K562 (cell line): Measurements from ENCODE around the gene LTBP2. TPM values are rescaled to one million over a fixed set of nuclear protein-coding genes. Genes with fewer than 3 reads are reported as not detected.

ENCODE experiments used
- CREB1 ChIP-seq, 2 experiments: sonication (generic) in 1 of 2; formaldehyde crosslinking in 1 of 2; IDR thresholded peaks; 2 replicates each; pipeline versions ENCODE4 v1.6.1 to v1.8.0; 2012 to 2022; ENCODE audit warnings: inconsistent platforms in 1 of 2, mild to moderate bottlenecking in 1 of 2, missing genetic modification reagents in 1 of 2, moderate library complexity in 1 of 2
- CXXC5 ChIP-seq: fragments of 250-450 bp; sonication (Bioruptor Pico); IDR thresholded peaks from 2 replicates; pipeline ENCODE4 v1.8.0; 2022; ENCODE audit warnings: inconsistent platforms, mild to moderate bottlenecking, moderate library complexity
- DPF2 ChIP-seq: fragments of 450-650 bp; IDR thresholded peaks from 2 replicates; pipeline ENCODE4 v1.6.1; 2016
- EGR1 ChIP-seq: fragments of 450-650 bp; conservative IDR thresholded peaks from 2 replicates; pipeline ENCODE4 v1.6.1; 2017; ENCODE audit warnings: mild to moderate bottlenecking
- EP300 ChIP-seq: IDR thresholded peaks from 2 replicates; pipeline ENCODE4 v1.6.1; 2012; ENCODE audit warnings: low read length, improper control_type of control experiment
- HDAC3 ChIP-seq: fragments of 450-650 bp; IDR thresholded peaks from 2 replicates; pipeline ENCODE4 v1.6.1; 2018; ENCODE audit warnings: borderline replicate concordance, mild to moderate bottlenecking, moderate library complexity; ENCODE audit not compliant: partially characterized antibody
- IRF9 ChIP-seq: fragments of 450-650 bp; IDR thresholded peaks from 2 replicates; pipeline ENCODE4 v1.6.1; 2016; ENCODE audit warnings: missing biosample characterization, missing genetic modification characterization
- JUN ChIP-seq, 2 experiments: sonication (generic) in 1 of 2; formaldehyde crosslinking in 1 of 2; IDR thresholded peaks; 2 replicates each; pipeline versions ENCODE4 v1.6.1 to v1.8.0; 2012 to 2022; ENCODE audit warnings: borderline replicate concordance in 2 of 2, mild to moderate bottlenecking in 2 of 2, improper control_type of control experiment in 1 of 2, low read depth in 1 of 2, low read length in 1 of 2, missing genetic modification reagents in 1 of 2
- MEF2A ChIP-seq: IDR thresholded peaks from 2 replicates; pipeline ENCODE4 v1.6.1; 2011; ENCODE audit warnings: low read depth, mild to moderate bottlenecking, low read length, moderate library complexity; ENCODE audit not compliant: control insufficient read depth
- NCOA1 ChIP-seq: fragments of 450-650 bp; IDR thresholded peaks from 2 replicates; pipeline ENCODE4 v1.6.1; 2016; ENCODE audit warnings: low read depth
- NFE2 ChIP-seq: IDR thresholded peaks from 2 replicates; pipeline ENCODE4 v1.6.1; 2014; ENCODE audit warnings: antibody characterized with exemption, low read depth
- NFRKB ChIP-seq: fragments of 450-650 bp; IDR thresholded peaks from 2 replicates; pipeline ENCODE4 v1.6.1; 2016; ENCODE audit warnings: low read depth
- NR0B1 ChIP-seq: fragments of 450-650 bp; IDR thresholded peaks from one replicate; pipeline ENCODE4 v1.6.1; 2018; ENCODE audit warnings: mild to moderate bottlenecking, moderate library complexity; ENCODE audit not compliant: partially characterized antibody
- RAD21 ChIP-seq, 2 experiments: fragments of 250-450 bp in 1 of 2; fragments of 450-650 bp in 1 of 2; sonication (Bioruptor Pico) in 1 of 2; formaldehyde crosslinking in 1 of 2; IDR thresholded peaks in 1 of 2; conservative IDR thresholded peaks in 1 of 2; 2 replicates each; pipeline versions ENCODE4 v1.4.0 to v1.8.0; 2020 to 2022; ENCODE audit warnings: mild to moderate bottlenecking in 2 of 2, moderate library complexity in 1 of 2
- RUNX1 ChIP-seq: sonication (generic); IDR thresholded peaks from 2 replicates; pipeline ENCODE4 v1.6.1; 2016; ENCODE audit warnings: antibody characterized with exemption, low read depth
- SETDB1 ChIP-seq: IDR thresholded peaks from one replicate; pipeline ENCODE4 v1.6.1; 2012; ENCODE audit warnings: low read length, control low read depth, inconsistent platforms
- SPI1 ChIP-seq: IDR thresholded peaks from 2 replicates; pipeline ENCODE4 v1.6.1; 2011; ENCODE audit warnings: low read depth, low read length, control low read depth, borderline replicate concordance
- TCF3 ChIP-seq: sonication (generic); formaldehyde crosslinking; IDR thresholded peaks from 2 replicates; pipeline ENCODE4 v1.4.0; 2020; ENCODE audit warnings: mild to moderate bottlenecking, missing genetic modification reagents
- TSC22D4 ChIP-seq: fragments of 450-650 bp; IDR thresholded peaks from 2 replicates; pipeline ENCODE4 v1.6.1; 2016; ENCODE audit warnings: missing genetic modification characterization, missing biosample characterization, control low read depth
- ZNF780A ChIP-seq: fragments of 250-450 bp; sonication (Bioruptor Pico); IDR thresholded peaks from 2 replicates; pipeline ENCODE4 v1.5.0; 2021; ENCODE audit warnings: mild to moderate bottlenecking
- polyA plus RNA-seq, 8 experiments: library from polyadenylated mRNA; depleted of rRNA in 4 of 8; stranded (reverse) in 5 of 8; unstranded in 3 of 8; fragments of >200 nt; fragmentation: Nextera tagmentation in 2 of 8; fragmentation: Illumina TruSeq in 1 of 8; extraction: Ambion mirVana in 2 of 8; extraction: Trizol in 1 of 8; gene quantifications; 2 replicates each; pipeline versions ENCODE4 v1.2.1 to v1.2.3, GENCODE V29; 2011 to 2014; ENCODE audit warnings: inconsistent platforms in 1 of 8, missing spikeins in 1 of 8
- total RNA-seq, 7 experiments: library from RNA; depleted of rRNA in 6 of 7; stranded (reverse); fragments of >200 nt in 6 of 7; fragmentation: Illumina TruSeq in 2 of 7; extraction: Trizol in 2 of 7; gene quantifications; 2 replicates each; pipeline versions ENCODE4 v1.2.1 to v1.2.3, GENCODE V29; 2011 to 2021; ENCODE audit warnings: low replicate concordance in 1 of 7
- TF ChIP-seq, protein P1 (sequence below): sonication (generic); formaldehyde crosslinking; IDR thresholded peaks from 2 replicates; pipeline ENCODE4 v1.8.1; 2023; ENCODE audit warnings: mild to moderate bottlenecking, missing genetic modification reagents
- TF ChIP-seq, protein P2 (sequence below): sonication (generic); formaldehyde crosslinking; IDR thresholded peaks from 2 replicates; pipeline ENCODE4 v1.5.0; 2020; ENCODE audit warnings: missing genetic modification reagents
- TF ChIP-seq, protein P3 (sequence below): IDR thresholded peaks from 2 replicates; pipeline ENCODE4 v1.6.1; 2012; ENCODE audit warnings: low read depth, low read length, improper control_type of control experiment, borderline replicate concordance

LTBP2 gene
- total and polyA plus RNA-seq, 9 of the 15 experiments (the other 6 are each of a cell fraction or from before 2014, with no cell fraction given), result under 0.01 to 0.18 (median 0.03) TPM; not detected in 3

GRCh38 chr14:74616507-74616906 is 4.5 kb upstream of the LTBP2 start (continued):
- peak; percentile 53; the same call in 1 of the 2 replicates for TF ChIP-seq NFE2
- TF ChIP-seq NFRKB, result 0 out of 2 replicates have a peak, but pooled peaks have one; percentile 25
- peak; percentile 51 for TF ChIP-seq EGR1
- no peak for TF ChIP-seq NCOA1
- no peak for TF ChIP-seq RAD21 (CRISPR knock-in tag; conservative IDR thresholded peaks at IDR 0.05 in 1 of 2, IDR thresholded peaks at IDR 0.05 in 1 of 2)
- no peak for TF ChIP-seq ZNF780A (CRISPR knock-in tag)
- TF ChIP-seq IRF9, result no peak
- TF ChIP-seq, protein P1, sequence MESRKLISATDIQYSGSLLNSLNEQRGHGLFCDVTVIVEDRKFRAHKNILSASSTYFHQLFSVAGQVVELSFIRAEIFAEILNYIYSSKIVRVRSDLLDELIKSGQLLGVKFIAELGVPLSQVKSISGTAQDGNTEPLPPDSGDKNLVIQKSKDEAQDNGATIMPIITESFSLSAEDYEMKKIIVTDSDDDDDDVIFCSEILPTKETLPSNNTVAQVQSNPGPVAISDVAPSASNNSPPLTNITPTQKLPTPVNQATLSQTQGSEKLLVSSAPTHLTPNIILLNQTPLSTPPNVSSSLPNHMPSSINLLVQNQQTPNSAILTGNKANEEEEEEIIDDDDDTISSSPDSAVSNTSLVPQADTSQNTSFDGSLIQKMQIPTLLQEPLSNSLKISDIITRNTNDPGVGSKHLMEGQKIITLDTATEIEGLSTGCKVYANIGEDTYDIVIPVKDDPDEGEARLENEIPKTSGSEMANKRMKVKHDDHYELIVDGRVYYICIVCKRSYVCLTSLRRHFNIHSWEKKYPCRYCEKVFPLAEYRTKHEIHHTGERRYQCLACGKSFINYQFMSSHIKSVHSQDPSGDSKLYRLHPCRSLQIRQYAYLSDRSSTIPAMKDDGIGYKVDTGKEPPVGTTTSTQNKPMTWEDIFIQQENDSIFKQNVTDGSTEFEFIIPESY (CRISPR knock-in tag), result no peak
- TF ChIP-seq DPF2, result peak; percentile 71
- TF ChIP-seq HDAC3, result no peak
- TF ChIP-seq, protein P2, sequence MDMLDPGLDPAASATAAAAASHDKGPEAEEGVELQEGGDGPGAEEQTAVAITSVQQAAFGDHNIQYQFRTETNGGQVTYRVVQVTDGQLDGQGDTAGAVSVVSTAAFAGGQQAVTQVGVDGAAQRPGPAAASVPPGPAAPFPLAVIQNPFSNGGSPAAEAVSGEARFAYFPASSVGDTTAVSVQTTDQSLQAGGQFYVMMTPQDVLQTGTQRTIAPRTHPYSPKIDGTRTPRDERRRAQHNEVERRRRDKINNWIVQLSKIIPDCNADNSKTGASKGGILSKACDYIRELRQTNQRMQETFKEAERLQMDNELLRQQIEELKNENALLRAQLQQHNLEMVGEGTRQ (CRISPR knock-in tag), result no peak
- TF ChIP-seq, protein P3, sequence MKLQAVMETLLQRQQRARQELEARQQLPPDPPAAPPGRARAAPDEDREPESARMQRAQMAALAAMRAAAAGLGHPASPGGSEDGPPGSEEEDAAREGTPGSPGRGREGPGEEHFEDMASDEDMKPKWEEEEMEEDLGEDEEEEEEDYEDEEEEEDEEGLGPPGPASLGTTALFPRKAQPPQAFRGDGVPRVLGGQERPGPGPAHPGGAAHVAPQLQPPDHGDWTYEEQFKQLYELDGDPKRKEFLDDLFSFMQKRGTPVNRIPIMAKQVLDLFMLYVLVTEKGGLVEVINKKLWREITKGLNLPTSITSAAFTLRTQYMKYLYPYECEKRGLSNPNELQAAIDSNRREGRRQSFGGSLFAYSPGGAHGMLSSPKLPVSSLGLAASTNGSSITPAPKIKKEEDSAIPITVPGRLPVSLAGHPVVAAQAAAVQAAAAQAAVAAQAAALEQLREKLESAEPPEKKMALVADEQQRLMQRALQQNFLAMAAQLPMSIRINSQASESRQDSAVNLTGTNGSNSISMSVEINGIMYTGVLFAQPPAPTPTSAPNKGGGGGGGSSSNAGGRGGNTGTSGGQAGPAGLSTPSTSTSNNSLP, result no peak
- no peak for TF ChIP-seq CXXC5 (CRISPR knock-in tag)
- peak; percentile 7; the same call in 1 of the 2 replicates for TF ChIP-seq EP300
- no peak for TF ChIP-seq MEF2A
- TF ChIP-seq RUNX1, result no peak
- TF ChIP-seq NR0B1, result no peak
- no peak for TF ChIP-seq SETDB1
- TF ChIP-seq JUN (IDR thresholded peaks at IDR 0.05; ENCODE audit: borderline replicate concordance, low read depth, low read length), result peak; percentile 79
- no peak for TF ChIP-seq JUN (CRISPR knock-in tag; IDR thresholded peaks at IDR 0.05; ENCODE audit: borderline replicate concordance)
- peak; percentile 69 for TF ChIP-seq SPI1
- no peak for TF ChIP-seq CREB1 (IDR thresholded peaks at IDR 0.05)
- no peak for TF ChIP-seq CREB1 (CRISPR knock-in tag; IDR thresholded peaks at IDR 0.05)
- 0 out of 2 replicates have a peak, but pooled peaks have one; percentile 9 for TF ChIP-seq TCF3 (CRISPR knock-in tag)
- TF ChIP-seq TSC22D4 (tag), result no peak
